Adrenal gland (tissue), 12 donors: ENCODE results near the gene TMEM116. TPM values are rescaled to one million over a fixed set of nuclear protein-coding genes. Genes with fewer than 3 reads are reported as not detected.
"Not testable (repeated sequence)": the region's sequence is repeated elsewhere in the genome, so short reads cannot be mapped to it uniquely, and the experiment has no call there.

Experiments used
- DNase-seq, 7 donors: peaks; one replicate each; pipeline ENCODE4 v3.0.0-alpha.2; 2019 to 2020
- H3K27ac ChIP-seq, 5 donors: fragments of 200-600 bp; sonication (generic) in 4 of 5; 1 replicate in 3 of 5; 2 replicates in 2 of 5; pipeline versions ENCODE4 v1.5.1 to v1.8.0; 2016 to 2020; ENCODE audit warnings: mild to moderate bottlenecking in 1 of 5
- H3K27me3 ChIP-seq: fragments of 200-600 bp; 2 replicates; pipeline ENCODE4 v1.8.0; 2021
- H3K36me3 ChIP-seq, 2 donors: fragments of 200-600 bp; replicated peaks in 1 of 2; 1 replicate in 1 of 2; 2 replicates in 1 of 2; pipeline versions ENCODE4 v1.5.1 to v1.8.0; 2018 to 2022
- H3K4me1 ChIP-seq, 2 donors: fragments of 200-600 bp; replicated peaks in 1 of 2; 1 replicate in 1 of 2; 2 replicates in 1 of 2; pipeline versions ENCODE4 v1.5.1 to v1.8.0; 2018 to 2021
- H3K4me3 ChIP-seq, 4 donors: fragments of 200-600 bp; sonication (generic) in 3 of 4; one replicate each; pipeline ENCODE4 v1.5.1; 2016 to 2018
- H3K9me3 ChIP-seq, 3 donors: fragments of 200-600 bp; sonication (generic) in 1 of 3; replicated peaks in 1 of 3; 1 replicate in 2 of 3; 2 replicates in 1 of 3; pipeline versions ENCODE4 v1.5.1 to v1.8.0; 2016 to 2021
- POLR2A ChIP-seq, 2 donors: fragments of 450-650 bp; IDR thresholded peaks; one replicate each; pipeline ENCODE4 v1.6.1; 2017; ENCODE audit warnings: antibody characterized with exemption in 2 of 2, mild to moderate bottlenecking in 2 of 2, moderate library complexity in 1 of 2
- WGBS, 4 donors: extraction: QIAGEN DNeasy Blood & Tissue Kit in 2 of 4; methylation state at CpG; one replicate each; pipeline versions ENCODE4 v1.1.5 to v1.1.7; 2013 to 2017; 5-methylcytosine and 5-hydroxymethylcytosine counted together
- intact Hi-C, 2 donors: fragments of 100-400 bp; cut with DNase I; formaldehyde crosslinking; loops; one replicate each; pipeline versions ENCODE4 v1.14.1 to v1.15.0; 2022 to 2023
- polyA plus RNA-seq, 3 donors: library from polyadenylated mRNA; stranded (reverse); fragments of 200-250 nt in 2 of 3; fragments of 350-450 nt in 1 of 3; fragmentation: Illumina TruSeq in 1 of 3; extraction: RNeasy Lipid Tissue Mini Kit (QIAGEN cat#74804) in 1 of 3; gene quantifications; one replicate each; pipeline ENCODE4 v1.2.3, GENCODE V29; 2013 to 2014
- total RNA-seq, 9 donors: library from RNA; depleted of rRNA in 4 of 9; stranded (reverse); fragments of >200 nt in 4 of 9; fragments of 120-200 nt in 1 of 9; fragmentation: NEBNext Ultra II Directional in 1 of 9; extraction: Animal tissue kit (Norgen Biotek cat#: 25700) in 1 of 9; gene quantifications; one replicate each; pipeline versions ENCODE4 v1.1.0 to v1.2.4, GENCODE V29; 2013 to 2023
- TF ChIP-seq, protein P1 (sequence below), 6 experiments: fragments of 450-650 bp in 4 of 6; fragments of 200-600 bp in 2 of 6; sonication (generic) in 1 of 6; IDR thresholded peaks; 1 replicate in 5 of 6; 2 replicates in 1 of 6; pipeline versions ENCODE4 v1.5.1 to v1.8.0; 2016 to 2021; ENCODE audit warnings: antibody characterized with exemption in 6 of 6, mild to moderate bottlenecking in 2 of 6, moderate library complexity in 1 of 6
- donor health status: healthy with polysubstance abuse.
- donor health status: Bipolar disorder and iron deficiency.
- donor health status: DM: yes; HTN: yes; CAD: no.
- donor health status: DM: no; HTN: no; CAD: no.
- donor health status: DM: no; HTN: no; CAD: no.
- donor health status: DM: yes; HTN: yes; CAD: no.

The TMEM116 gene
- total and polyA plus RNA-seq, 12 donors: 6.3 to 32.4 (median 18.8) TPM

DNA sequence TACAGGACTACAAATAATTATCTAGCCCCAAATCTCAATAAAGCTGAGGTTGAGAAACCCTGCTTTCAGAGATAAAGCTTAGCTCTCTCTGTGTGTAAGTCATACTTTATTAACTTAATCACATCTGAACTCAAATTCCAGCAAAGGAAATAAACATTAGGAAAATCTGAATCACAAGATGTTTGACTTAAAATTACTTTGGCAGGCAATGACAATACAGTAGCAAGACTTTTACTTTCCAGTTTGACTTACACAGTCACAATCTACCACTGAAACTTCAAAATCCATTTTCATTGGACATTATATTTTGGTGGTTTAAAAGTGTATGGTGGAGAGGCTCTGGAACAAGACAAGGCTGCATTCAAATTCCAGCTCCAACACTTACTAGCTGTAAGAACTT is 11.4 kb downstream of the TMEM116 start:
- Histone ChIP-seq H3K27ac (peak overlapping the region in 3 of 5 donors; percentile 11 to 70 (median 53)), H3K4me1 (peaks cover 4 to 28% of the 10 kb centered on the region in 2 donors), H3K27me3 (no peaks in the 10 kb centered on the region), H3K9me3 (no peaks in the 10 kb centered on the region), H3K36me3 (no peaks in the 10 kb centered on the region), H3K4me3 (no peak overlapping the region)
- intact Hi-C loops: no loop called here
- no peak for DNase-seq
- TF ChIP-seq POLR2A (IDR thresholded peaks at IDR 0.05): no peak
- TF ChIP-seq, protein P1, sequence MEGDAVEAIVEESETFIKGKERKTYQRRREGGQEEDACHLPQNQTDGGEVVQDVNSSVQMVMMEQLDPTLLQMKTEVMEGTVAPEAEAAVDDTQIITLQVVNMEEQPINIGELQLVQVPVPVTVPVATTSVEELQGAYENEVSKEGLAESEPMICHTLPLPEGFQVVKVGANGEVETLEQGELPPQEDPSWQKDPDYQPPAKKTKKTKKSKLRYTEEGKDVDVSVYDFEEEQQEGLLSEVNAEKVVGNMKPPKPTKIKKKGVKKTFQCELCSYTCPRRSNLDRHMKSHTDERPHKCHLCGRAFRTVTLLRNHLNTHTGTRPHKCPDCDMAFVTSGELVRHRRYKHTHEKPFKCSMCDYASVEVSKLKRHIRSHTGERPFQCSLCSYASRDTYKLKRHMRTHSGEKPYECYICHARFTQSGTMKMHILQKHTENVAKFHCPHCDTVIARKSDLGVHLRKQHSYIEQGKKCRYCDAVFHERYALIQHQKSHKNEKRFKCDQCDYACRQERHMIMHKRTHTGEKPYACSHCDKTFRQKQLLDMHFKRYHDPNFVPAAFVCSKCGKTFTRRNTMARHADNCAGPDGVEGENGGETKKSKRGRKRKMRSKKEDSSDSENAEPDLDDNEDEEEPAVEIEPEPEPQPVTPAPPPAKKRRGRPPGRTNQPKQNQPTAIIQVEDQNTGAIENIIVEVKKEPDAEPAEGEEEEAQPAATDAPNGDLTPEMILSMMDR (IDR thresholded peaks at IDR 0.05): no peak

DNA sequence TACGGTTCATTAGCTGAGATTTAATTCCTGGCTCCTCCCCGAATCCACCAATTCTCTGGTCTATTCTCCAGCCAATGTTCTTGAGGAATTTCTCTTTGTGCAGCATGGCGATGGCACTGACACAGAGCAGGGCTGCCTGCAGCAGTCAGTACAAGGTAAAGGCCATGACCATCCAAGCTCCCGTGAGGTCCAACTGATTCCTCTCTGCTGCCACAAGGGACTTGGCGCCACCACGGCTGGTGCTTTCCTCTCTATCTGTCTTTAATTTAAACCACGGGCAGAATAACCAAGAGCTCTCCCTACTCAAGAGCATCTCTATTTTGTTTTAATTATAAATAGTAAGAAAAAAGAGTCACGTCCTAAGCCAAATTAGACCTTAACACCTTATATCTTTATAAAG is 12.1 kb downstream of the TMEM116 start:
- Histone ChIP-seq H3K36me3 (no peaks in the 10 kb centered on the region), H3K4me1 (peaks cover 4 to 24% of the 10 kb centered on the region in 2 donors), H3K9me3 (no peaks in the 10 kb centered on the region), H3K4me3 (peak overlapping the region in 1 of 4 donors; percentile 14), H3K27ac (peak overlapping the region in 1 of 5 donors; percentile 70), H3K27me3 (no peaks in the 10 kb centered on the region)
- intact Hi-C loops: no loop called here
- 95 to 97% (median 96%) methylated on average over 8 of the region's 8 CpGs for WGBS, 4 donors
- no peak for DNase-seq
- no peak for TF ChIP-seq POLR2A (IDR thresholded peaks at IDR 0.05)
- TF ChIP-seq, protein P1 (IDR thresholded peaks at IDR 0.05): no peak

DNA sequence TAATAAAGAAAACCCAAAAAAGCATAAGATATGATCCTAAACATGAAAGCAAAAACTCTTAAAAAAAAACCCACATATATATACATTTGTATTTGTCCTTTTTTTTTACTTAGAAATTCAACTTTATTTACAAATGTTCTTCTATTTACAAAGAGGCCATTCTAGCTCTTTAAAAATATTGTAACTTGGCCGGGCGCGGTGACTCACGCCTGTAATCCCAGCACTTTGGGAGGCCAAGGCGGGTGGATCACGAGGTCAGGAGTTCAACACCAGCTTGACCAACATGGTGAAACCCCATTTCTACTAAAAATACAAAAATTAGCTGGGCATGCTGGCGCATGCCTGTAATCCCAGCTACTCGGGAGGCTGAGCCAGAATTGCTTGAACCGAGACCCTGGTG is 13.8 kb downstream of the TMEM116 start:
- H3K4me3 ChIP-seq, H3K36me3 ChIP-seq, H3K27me3 ChIP-seq, H3K27ac ChIP-seq, intact Hi-C loops, H3K9me3 ChIP-seq, DNase-seq: not testable (repeated sequence)
- H3K4me1 ChIP-seq: peaks cover 4 to 23% of the 10 kb centered on the region in 2 donors
- WGBS, 4 donors: 94 to 97% (median 96%) methylated on average over 9 of the region's 9 CpGs

DNA sequence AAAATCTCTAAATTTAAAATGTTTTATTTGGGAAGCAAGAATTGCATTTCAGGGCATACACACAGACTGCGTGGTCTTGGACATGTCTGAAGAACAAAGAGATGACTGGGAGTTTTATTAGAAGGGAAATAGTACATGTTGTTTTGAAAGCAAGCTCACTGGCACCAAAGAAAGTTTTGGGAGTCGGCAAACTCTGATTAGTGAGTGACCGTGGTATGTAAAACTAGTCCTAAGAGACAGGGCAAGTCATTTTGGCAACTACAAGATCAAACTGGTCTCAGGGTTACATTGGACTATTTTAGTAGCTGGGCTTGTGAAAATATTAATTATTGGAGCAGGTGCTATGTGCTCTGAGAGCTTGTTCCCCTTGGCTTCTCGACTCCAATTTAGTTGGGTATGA is 14.9 kb downstream of the TMEM116 start:
- 89 to 99% (median 93%) methylated on average over 4 of the region's 4 CpGs for WGBS, 4 donors
- intact Hi-C loops: no loop called here
- no peak overlapping the region for H3K27ac ChIP-seq

DNA sequence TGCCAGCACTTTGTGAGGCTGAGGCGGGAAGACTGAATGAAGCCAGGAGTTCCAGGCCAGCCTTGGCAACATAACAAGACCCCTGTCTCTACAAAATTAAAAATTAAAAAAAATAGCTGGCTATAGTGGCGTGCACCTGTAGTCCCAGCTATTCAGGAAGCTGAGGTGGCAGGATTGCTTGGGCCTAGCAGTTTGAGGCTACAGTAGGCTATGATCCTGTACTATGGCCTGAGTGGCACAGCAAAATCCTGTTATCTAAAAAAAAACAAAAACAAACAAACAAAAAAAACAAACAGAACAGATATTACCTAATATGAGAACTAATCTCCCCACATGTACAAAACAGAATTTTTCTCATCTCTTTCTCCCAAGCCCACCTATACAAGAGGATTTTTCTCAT is 15.7 kb downstream of the TMEM116 start:
- no peak overlapping the region for H3K27ac ChIP-seq
- 92 to 100% (median 97%) methylated on average over 2 of the region's 2 CpGs for WGBS, 4 donors
- peaks cover 4 to 22% of the 10 kb centered on the region in 2 donors for H3K4me1 ChIP-seq
- no peaks in the 10 kb centered on the region for H3K27me3 ChIP-seq
- TF ChIP-seq, protein P1 (IDR thresholded peaks at IDR 0.05): no peak
- TF ChIP-seq POLR2A (IDR thresholded peaks at IDR 0.05): no peak
- no peaks in the 10 kb centered on the region for H3K36me3 ChIP-seq
- H3K9me3 ChIP-seq: no peaks in the 10 kb centered on the region
- DNase-seq: no peak
- intact Hi-C loops: no loop called here
- no peak overlapping the region for H3K4me3 ChIP-seq

More for the DNA sequence above, 14.9 kb downstream of the TMEM116 start:
- no peak overlapping the region for H3K4me3 ChIP-seq
- H3K9me3 ChIP-seq: no peaks in the 10 kb centered on the region
- TF ChIP-seq, protein P1 (IDR thresholded peaks at IDR 0.05): no peak
- no peak for TF ChIP-seq POLR2A (IDR thresholded peaks at IDR 0.05)
- H3K4me1 ChIP-seq: peaks cover 4 to 23% of the 10 kb centered on the region in 2 donors
- H3K27me3 ChIP-seq: no peaks in the 10 kb centered on the region
- H3K36me3 ChIP-seq: no peaks in the 10 kb centered on the region
- no peak for DNase-seq
